Measurements from ENCODE around the gene NEDD9.

The NEDD9 gene

GRCh38 chr6:11260249-11261038 lies 28.0 kb upstream of the NEDD9 start:
- no peak for DNase-seq

- peak; percentile 35 for DNase-seq
Observed at GRCh38 chr6:11258260-11259237, 26.1 kb upstream of the NEDD9 start.

GRCh38 chr6:11255610-11256009 lies 23.1 kb upstream of the NEDD9 start:
- DNase-seq = no peak

GRCh38 chr6:11253594-11253993 lies 21.1 kb upstream of the NEDD9 start:
- DNase-seq = peak; percentile 30

- DNase-seq = peak; percentile 65
Observed at GRCh38 chr6:11251553-11252360, 19.3 kb upstream of the NEDD9 start.

- no peak for DNase-seq
Observed at GRCh38 chr6:11250108-11250507, 17.6 kb upstream of the NEDD9 start.

- DNase-seq = no peak
Observed at GRCh38 chr6:11248974-11249761, 16.7 kb upstream of the NEDD9 start.

- DNase-seq = no peak
Observed at GRCh38 chr6:11246722-11247121, 14.3 kb upstream of the NEDD9 start.

GRCh38 chr6:11245381-11246256 lies 13.2 kb upstream of the NEDD9 start:
- peak; percentile 77 for DNase-seq

GRCh38 chr6:11244387-11245126 lies 12.1 kb upstream of the NEDD9 start:
- DNase-seq = no peak

- DNase-seq = no peak
Observed at GRCh38 chr6:11243861-11244260, 11.4 kb upstream of the NEDD9 start.

- DNase-seq = peak; percentile 71
Observed at GRCh38 chr6:11242711-11243110, 10.2 kb upstream of the NEDD9 start.

GRCh38 chr6:11241793-11242201 lies 9.3 kb upstream of the NEDD9 start:
- DNase-seq = no peak

GRCh38 chr6:11241154-11241792 lies 8.8 kb upstream of the NEDD9 start:
- DNase-seq = no peak

- DNase-seq = no peak
Observed at GRCh38 chr6:11237956-11238355, 5.5 kb upstream of the NEDD9 start.

- no peak for DNase-seq
Observed at GRCh38 chr6:11237428-11237827, 5.0 kb upstream of the NEDD9 start.

GRCh38 chr6:11236915-11237314 lies 4.4 kb upstream of the NEDD9 start:
- DNase-seq = no peak

- DNase-seq = peak; percentile 31
Observed at GRCh38 chr6:11236076-11236750, 3.7 kb upstream of the NEDD9 start.

GRCh38 chr6:11235062-11235461 lies 2.6 kb upstream of the NEDD9 start:
- DNase-seq = no peak
